Activated naive CD4-positive, alpha-beta T cell treated with anti-CD3 and anti-CD28 coated beads, Interleukin-2, amount 50 U/mL, for 16 hours (primary cell): Measurements from ENCODE around the gene SOX10.

Experiments used
- DNase-seq: peaks from one replicate; pipeline ENCODE4 v3.0.0-alpha.2; 2020

The SOX10 gene

DNA sequence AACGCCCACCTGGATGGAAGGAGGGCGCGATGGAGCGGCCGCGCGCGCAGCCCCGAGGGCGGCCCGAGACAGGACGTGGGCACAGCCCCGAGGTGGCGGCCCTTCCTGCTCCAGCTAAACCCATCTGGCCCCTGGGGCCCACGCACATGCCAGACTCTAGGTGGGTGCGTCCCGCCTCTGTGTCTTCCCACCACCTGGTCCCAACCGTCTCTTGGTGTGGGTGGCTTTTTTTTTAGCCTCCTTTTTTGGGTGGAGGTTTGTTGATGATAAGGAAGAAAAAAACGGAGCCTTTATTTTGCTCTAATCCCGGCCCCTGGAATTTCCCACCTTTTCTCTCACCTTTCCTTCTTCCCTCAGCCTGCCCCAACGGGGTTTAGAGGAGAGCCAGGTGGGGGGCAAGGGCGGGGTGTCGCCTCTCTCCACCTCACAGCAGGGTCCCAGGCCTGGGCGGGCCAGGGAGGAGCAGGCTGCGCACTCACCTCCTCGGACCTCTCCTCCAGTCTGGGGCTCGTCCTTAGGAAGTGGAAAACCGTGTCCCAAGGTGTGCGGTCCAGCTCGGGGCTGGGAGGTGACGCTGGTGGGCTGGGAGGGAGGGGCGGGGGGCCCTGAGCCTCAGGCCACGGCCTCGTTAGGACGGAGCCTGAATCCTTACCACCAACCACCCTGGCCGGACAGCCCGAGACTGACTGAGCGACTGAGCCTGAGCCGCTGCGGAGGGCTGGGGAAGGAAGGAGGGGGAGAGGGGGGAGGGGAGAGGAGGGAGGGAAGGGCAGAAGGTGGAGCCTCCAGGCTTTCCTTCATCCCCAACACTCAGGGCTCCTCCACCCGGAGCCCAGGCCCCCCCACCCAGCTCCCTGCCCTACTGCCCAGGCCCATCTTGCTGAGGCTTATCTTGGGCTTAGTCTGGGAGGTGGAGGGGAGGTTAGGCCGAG is at the start of gene SOX10:
Gene SOX10, minus strand, starts transcription at position 696 of the 932 bp plus-strand sequence. CDS start 771 bp downstream, outside the sequence.
- DNase-seq, result no peak

DNA sequence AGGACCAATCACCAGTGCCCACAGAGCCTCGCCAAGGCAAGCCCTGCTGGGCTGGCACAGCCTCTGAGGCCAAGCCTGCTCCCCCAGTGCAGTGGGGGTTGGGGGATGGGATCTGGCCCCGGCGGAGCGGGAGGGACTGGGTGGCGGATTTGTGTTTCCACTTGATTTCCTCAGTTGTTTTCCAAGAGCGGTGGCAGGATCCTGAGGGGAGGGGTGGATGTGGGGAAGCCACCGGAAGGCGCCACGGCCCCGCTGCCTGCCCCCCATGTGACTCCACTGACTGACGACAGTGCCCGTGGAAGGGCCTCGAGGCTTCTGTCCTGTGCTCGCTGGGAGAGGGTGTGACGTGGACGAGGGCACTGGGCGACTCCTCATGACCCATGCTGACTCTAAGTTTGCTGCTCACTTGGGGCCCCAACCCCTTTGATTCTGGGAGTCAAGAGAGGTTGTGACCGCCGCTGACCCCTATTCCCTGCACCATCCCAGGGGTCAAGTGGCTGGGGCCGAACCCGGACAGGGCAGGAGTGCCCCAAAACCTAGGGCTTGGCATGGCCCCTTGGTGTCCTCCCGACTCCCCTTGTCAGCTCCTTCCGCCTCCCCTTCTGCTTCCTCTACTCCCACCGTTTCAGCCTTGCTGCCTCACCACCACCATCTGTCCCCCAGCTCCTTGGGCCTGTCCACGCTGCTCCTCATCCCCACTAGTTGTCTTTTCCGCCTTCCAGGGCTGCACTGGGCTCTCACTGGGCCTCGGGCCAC is 49.3 kb upstream of the SOX10 start:
- no peak for DNase-seq

DNA sequence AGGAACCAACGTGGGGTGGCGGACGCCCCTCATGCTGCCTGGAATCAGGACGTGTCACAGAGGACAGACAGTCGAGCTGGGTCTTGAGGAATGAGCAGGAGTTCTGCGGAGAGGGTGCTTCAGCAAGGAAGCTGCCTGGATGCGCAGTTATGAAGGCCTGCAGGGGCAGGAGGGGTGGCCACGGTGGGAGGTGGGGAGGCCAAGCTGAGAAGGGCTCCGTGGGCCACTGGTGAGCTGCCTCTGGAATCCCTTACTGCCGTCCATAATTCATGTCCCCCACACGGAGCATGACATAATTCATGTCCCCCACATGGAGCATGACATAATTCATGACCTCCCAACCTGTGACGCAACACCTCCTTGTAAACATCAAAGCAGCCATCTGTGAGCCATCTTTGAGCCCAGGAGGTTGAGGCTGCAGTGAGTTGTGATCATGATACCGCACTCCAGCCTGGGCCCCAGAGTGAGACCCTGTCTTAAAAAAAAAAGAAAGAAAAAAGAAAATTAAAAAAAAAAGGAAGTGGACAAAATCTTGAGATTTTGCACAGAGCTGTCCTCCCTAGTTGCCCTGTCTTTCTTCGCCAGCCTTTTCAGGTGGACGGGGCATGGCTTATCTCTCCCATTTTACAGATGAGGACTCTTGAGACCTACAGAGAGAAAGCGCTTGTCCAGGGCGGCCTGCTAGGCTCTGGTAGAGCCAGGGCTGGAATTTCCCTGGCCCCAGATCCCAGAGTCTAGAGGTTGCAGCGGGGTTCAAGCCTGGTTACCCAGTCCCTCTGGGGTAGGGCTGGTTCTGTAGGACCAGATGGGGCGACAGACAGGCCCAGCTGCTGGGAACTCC is 48.5 kb upstream of the SOX10 start:
- DNase-seq, result no peak

DNA sequence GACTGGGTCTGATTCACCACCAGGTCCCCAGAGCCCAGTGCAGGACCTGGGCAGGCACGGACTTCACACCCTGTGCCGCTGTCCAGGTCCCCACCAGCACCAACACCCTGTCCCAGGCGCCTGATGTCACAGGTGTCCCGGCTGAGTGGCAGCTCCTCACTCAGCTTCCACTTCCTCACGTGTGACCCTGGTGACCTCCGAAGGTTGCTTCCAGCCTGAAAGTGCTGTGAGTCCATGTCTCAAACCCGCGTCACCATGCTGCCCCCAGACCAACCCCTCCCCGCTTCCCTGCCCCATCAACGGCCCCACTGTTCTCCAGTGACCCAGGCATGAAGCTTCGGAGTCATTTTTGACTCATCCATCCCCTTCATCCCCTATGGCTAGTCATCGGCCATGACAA is 47.1 kb upstream of the SOX10 start:
- DNase-seq, result no peak

DNA sequence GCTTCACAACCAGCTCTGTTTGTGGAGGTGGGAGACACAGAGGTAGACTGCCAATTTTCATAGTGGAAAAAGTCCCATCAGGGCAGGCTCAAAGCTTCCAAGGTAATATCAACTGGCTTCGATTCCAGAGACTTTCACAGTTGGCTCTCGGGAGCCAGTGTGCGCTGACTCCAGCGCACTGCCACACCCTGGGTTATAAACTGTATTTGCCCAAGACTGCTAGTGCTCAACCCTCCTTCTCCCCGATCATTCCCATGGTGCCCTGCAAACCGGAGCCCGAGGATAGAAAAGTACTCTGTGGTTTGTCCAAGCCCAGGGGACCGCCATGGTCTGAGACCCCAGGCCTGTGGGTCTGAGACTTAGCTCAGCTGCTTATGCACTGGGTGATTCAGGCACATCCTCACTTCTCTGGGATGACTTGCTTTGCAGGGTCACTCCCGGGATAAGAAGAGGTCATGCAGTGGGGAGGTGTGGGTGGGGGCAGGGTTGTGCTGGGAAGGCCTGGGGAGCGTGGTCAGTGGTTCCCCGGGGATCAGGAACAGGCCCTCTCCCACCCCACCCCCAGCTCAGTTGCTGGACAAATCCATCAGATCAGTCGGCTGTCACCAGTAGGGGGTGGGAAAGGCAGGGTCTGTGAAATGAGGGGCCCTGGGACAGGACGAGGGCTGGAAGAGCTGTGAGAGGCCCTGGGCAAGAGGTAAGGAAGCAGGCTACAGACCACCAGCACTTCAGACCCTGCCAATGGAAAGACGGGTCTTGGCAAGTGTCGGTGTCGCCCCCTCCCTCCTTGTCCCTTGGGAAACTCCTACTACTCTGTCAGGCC is 46.2 kb upstream of the SOX10 start:
- no peak for DNase-seq

DNA sequence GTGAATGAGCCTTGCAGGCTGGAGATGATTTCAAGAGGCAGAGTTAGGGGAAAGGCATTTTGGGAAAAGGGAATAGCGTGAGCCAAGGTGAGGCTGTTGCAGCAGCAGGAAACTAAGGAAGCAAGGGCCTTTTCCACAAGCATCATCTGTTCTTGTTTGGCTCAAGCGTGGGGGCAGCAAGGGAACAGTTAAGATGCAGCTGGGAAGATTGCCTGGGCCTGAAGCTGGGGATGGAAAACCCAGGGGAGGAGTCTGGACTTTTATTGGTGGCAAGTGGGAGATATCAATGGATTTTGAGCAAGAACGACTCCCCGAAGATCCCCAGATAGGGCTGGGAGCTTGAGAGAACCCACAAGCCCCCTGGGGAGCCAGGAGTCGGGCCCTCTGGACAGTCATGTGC is 45.5 kb upstream of the SOX10 start:
- DNase-seq, result no peak

DNA sequence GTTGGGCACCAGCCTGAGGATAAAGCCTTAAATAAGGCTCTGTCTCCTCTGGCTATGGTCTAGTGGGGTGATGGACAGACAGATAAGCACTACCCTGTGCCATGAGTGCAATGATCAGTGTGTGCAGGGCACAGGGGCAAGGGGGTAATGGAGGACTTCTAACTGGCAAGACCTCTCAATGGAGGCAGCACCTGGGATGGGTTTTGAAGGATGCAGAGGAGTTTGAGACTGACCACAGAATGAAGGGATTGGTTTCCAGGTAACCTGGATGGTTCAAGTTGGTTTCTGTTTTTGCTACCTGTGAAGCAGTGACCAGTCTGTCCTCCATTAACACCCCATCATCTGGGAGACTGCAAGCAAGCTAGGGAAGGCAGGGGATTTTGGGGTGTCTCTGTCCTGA is 45.0 kb upstream of the SOX10 start:
- DNase-seq, result no peak

DNA sequence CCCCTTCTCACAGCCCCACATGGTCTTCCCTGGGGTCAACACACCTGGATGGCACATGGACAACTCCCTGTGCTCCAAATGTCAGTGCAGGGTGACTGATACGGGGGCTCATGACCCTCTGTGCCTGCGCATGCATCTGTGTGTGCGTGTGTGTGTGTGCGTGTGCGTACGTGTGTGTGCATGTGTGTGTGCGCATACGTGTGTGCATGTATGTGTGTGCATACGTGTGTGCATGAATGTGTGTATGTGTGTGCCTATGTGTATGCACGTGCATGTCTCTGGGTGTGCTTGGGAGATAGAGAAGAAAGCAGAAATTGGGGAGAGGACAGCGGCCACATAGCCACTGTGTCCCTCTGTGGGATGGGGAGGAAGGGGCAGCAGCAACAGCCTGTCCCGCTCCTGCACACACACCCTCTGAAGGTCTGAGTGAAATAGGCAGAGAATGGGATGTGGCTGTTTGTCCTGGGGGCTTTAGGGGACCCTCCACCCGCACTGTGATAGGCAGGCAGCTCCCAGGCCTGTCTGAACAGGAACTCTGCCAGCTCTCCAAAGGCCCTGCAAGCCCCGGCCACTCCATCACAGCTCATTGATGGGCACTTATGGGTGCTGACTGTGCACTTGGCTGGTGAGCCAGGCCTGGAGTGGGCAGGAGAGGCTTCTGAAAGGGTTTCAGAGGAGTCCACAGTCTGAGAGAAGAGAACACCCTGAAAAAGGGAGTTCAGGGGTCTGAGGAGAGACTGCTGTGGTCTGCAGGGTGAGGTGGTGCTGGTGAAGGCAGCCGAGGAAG is 44.2 kb upstream of the SOX10 start:
- DNase-seq, result no peak

DNA sequence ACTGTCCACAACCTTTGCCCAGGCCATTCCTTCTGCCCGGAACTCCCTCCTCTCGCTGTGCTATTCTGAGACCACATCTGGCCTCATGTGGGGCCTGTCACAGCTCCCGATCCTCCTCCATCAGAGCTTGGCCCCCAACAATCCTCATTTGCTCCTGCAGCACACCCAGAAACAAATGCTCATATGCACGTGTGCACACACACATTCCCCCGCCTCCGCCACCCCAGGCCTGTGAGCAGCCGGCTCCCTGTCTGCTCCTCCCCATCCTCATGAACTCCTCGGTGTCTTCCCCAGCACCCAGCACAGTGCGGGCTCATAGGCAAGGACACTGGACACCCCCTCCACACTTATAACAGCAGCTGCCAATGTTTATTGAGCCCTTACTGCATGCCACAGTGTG is 43.1 kb upstream of the SOX10 start:
- no peak for DNase-seq

DNA sequence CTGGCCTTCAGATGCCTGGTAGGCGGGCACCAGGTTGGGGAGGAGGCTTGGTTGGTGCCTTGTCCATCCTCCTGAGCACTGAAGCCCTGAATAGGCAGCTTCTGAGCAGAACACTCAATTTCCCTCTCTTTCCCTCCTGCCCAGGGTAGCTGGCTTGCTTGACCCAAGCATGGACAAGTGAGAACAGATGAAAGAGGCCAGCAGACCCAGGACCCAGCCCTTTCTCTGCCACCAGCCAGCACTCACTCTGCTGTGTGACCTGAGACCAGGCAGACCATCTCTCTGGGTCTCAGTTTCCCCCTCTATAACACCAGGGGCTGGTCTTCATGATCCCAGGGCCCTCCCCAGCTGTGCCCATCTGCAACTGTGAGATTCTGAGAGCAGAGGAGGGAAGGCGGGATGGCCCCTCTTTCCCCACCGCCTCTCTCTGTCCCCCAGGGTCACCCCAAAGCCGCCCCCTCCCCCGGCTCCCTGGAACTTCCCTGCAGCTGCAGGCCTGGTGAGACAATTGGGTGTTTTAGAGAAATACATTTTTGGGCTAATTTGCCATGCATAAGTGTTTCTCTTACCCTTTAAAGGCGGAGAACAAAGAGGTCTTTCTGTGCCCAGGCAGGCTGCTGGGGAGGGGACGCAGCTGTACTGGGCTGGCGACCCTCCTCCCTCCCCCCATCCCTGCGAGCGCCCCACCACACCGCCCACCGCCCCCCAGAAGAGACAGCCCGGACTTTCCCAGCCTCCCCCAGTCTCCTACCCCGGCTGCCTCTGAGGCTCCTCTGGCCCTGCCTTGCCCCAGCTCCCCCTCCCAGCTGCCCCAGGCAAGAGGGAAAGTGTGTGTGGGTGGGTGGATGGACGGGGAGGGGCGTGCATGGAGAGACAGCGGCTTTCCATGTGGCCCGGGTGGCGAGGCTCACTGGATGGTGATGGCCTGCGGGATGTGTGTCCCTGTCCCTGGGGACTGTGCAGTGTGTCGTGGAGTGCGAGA is 42.1 kb upstream of the SOX10 start:
- no peak for DNase-seq

DNA sequence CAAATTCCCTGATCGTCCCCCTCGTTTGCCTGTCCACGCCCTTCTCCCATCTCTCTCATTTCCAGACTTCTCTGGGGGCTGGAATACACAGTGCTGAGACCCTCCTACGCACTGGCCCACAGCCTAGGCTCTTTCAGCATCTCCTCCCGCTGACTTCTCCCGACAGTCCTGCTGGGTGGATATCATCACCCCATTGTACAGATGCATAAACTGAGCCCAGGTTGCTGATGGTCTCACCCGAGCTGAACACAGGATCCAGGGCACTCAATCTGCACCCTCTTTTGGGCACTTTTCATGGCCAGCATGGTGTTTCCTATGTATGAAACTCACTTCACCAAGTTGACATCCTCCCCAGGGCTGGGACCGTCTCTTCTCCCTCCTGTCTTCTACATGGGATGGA is 41.2 kb upstream of the SOX10 start:
- no peak for DNase-seq

DNA sequence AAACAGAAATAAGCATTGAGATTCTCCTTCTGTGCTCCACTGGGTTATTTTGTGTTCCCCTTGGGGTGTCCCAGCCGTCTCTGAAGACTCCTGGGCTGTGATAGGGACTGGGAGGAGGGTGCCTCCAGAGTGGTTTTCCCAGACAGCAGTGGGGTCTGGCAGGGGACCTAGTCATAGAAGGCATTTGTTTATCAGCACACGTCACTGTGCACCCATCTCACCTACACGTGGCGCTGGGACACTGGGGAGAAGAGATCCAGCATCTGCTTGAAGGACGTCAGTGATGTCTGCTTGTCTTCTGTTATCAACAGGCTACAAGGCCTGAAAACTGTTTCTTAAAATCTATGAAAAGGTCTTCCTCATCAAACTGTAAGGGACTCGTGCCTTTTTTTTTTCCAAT is 38.7 kb upstream of the SOX10 start:
- no peak for DNase-seq

DNA sequence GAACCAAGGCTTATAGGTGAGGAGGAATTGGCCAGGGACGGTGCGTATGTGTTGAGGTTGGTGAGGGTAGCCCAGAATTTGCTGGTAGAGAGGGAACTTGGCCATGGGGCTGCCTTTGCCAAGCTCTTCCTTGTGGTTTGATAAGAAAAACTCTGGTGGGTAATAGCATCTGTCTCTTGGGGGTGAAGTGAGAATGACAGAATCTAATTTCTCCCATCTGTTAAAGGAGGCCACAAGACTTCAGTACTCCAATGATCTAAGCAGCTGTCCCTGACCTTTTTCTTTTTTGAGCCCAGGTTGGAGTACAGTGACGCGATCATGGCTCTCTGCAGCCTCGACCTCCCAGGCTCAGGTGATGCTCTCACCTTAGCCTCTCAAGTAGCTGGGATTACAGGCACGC is 36.9 kb upstream of the SOX10 start:
- no peak for DNase-seq

DNA sequence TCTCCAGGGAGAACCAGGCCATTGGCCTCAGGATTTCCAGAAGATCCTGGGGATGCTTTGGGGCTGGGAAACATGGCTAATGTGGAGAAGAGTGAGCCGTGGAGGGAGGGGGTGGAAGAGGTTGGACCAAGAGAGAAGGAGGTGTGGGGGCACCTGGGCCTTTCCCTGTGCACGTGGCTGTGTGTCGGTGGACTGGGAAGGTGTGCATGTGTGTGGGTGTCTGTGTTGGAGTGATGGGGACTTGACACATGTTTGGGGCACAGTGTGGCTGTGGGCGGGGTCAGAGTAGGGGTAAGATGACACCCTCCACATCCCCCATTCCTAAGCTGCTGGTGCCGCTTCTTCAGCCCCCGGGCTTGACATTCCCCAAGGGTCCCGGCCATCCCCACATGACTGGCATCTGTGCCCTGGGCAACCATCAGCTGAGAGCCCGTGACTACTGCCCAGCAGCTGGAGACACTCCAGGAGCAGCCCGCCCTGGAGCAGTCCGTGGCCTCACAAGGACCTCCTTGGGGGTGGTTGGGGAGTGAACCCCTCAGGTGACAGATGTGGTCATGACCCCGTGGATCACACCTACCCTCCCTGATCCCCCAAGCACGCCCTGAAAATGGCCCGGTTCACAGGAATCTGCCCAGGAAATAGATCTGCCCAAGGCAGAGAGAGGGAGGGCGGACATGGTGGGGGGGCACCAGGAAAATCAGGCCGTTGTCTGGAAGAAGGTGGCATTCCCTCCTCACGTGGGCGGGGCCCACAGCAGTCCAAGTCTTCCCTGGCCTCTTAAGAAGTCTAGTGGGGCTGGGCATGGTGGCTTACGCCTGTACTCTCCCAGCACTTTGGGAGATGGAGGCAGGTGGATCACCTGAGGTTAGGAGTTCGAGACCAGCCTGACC is 34.8 kb upstream of the SOX10 start:
- DNase-seq, result no peak

DNA sequence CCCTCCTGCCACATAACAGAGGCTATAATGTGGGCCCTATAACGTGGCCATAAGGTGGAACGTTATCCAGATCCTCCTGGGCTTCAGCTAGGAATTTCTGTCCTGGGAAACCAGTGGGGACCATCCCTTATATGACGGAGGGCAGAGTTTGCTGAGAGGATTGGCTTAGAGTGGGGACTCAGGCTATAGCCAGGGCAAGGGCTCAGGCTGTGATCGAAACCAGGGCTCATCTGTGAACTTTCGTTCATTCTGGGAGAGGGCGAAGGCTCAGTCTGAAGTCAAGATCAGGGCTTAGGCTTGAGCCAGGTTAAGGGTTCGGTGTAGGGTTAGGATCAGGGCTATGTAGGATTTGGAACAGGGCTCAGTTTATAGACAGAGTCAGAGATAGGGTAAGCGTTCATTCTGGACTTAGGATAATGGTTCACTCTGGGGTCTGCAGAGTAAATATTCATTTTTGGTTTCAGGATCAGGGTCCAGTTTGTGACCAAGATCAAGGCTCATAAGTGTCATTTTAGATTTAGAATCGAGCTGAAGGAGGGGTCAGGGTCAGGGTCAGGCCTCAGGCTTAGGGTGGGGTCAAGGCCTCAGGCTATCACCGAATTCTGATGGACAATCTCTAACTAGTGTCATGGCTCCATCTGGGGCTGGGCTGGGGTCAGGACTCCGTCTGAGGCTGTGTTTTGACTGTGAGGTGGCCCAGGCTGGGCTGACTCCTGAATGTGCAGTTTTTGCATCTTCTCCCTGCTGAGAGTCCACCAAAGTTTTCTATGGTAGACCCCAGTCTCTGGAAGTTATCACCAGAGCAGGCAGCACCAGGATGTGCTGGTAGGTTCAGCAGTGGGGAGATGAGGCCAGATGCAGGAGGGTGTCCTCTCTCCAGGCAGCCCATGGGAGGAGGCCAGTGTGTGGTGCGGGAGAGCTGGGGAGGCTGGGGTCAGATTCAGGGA is 33.9 kb upstream of the SOX10 start:
- DNase-seq, result no peak

DNA sequence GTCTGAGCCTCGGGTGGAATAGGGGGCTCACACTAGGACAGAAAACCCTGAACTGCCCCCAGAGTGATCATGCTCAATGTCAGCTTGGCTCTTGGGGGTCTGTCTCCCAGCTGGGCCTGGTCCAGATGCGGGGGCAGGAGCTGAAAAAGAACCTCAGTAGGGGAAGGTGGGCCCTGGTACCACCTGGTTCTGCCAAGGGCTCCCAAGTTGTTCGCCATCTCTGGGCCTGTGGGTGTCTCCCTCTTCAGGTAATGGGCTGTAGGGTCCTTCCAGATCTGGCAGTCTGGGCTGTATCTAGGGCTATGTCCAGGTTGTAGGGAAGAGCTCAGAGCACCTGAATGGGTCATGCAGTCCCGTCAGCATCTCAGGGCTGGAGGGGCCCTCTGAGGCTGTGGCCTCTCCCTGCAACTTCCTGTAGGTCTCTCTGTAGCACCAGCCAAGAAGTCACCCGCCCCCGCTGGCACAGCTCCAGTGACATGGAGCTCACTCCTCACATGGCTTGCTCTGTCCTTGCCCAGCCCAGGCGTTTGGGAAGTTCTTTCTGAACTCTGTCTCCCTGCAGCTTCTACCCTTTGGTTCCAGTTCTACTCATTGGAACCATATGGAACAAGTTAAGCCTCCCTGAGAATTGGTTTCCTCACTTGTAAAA is 33.0 kb upstream of the SOX10 start:
- DNase-seq, result no peak
